SU-DHL-6 (cell line): ENCODE measurements around the gene NCCRP1.

Experiments used
- CTCF ChIP-seq: fragments of 200-600 bp; sonication (generic); IDR thresholded peaks from one replicate; pipeline ENCODE4 v1.5.1; 2017; ENCODE audit warnings: antibody characterized with exemption, mild to moderate bottlenecking, low read length, moderate library complexity; ENCODE audit not compliant: insufficient read depth, poor library complexity, severe bottlenecking
- EZH2phosphoT487 ChIP-seq: fragments of 200-600 bp; sonication (generic), shearing (Covaris generic); conservative IDR thresholded peaks from 2 replicates; pipeline ENCODE4 v1.6.1; 2018; ENCODE audit warnings: mild to moderate bottlenecking, antibody characterized with exemption, low read length, moderate library complexity, mixed read lengths

GRCh38 chr19:39179754-39180153 is 17.0 kb upstream of the NCCRP1 start:
- no peak for TF ChIP-seq CTCF
- no peak for TF ChIP-seq EZH2phosphoT487
